Measurements from ENCODE around the gene LY9. TPM values are rescaled to one million over a fixed set of nuclear protein-coding genes. Genes with fewer than 3 reads are reported as not detected.

Gene LY9
- total and polyA plus RNA-seq, 8 donors, result 0.05 to 0.55 (median 0.35) TPM; not detected in 1

- FAIRE-seq (no peak), ATAC-seq (no peak), DNase-seq (no peak)
- no peak for TF ChIP-seq CTCF (IDR thresholded peaks at IDR 0.05)
- Histone ChIP-seq H3K27ac (no peak overlapping the region), H3K9me3 (no peaks in the 10 kb centered on the region), H3K4me3 (no peak overlapping the region), H3K4me1 (no peaks in the 10 kb centered on the region), H3K27me3 (no peaks in the 10 kb centered on the region), H3K36me3 (no peaks in the 10 kb centered on the region)
- 66% methylated on average over 3 of the region's 3 CpGs for WGBS, 2 donors
- intact Hi-C loops (cut with DNase I), result no loop called here
Observed at GRCh38 chr1:160773093-160773492, 22.9 kb upstream of the LY9 start.

- no peaks in the 10 kb centered on the region for H3K27me3 ChIP-seq
- no peak overlapping the region for H3K27ac ChIP-seq
- DNase-seq (no peak), ATAC-seq (no peak), FAIRE-seq (no peak)
- no peaks in the 10 kb centered on the region for H3K4me1 ChIP-seq
- WGBS, 2 donors, result 70 to 75% methylated on average over 2 of the region's 2 CpGs
- H3K4me3 ChIP-seq, result no peak overlapping the region
- H3K9me3 ChIP-seq, result no peaks in the 10 kb centered on the region
- no peaks in the 10 kb centered on the region for H3K36me3 ChIP-seq
- no peak for TF ChIP-seq CTCF (IDR thresholded peaks at IDR 0.05)
- intact Hi-C loops (cut with DNase I), result no loop called here
Observed at GRCh38 chr1:160774886-160775719, 20.9 kb upstream of the LY9 start.

- H3K4me1 ChIP-seq, result peaks cover 4 to 7% (median 6%) of the 10 kb centered on the region in 3 donors
- H3K36me3 ChIP-seq, result no peaks in the 10 kb centered on the region
- no peaks in the 10 kb centered on the region for H3K27me3 ChIP-seq
- H3K27ac ChIP-seq, result no peak overlapping the region
- no peaks in the 10 kb centered on the region for H3K9me3 ChIP-seq
- DNase-seq (no peak), FAIRE-seq (no peak), ATAC-seq (no peak)
- WGBS, 2 donors, result 79 to 95% methylated on average over 1 of the region's 1 CpG
- TF ChIP-seq CTCF (IDR thresholded peaks at IDR 0.05), result no peak
- intact Hi-C loops (cut with DNase I), result no loop called here
- no peak overlapping the region for H3K4me3 ChIP-seq
Observed at GRCh38 chr1:160776178-160776577, 19.8 kb upstream of the LY9 start.

GRCh38 chr1:160777486-160778089, 18.4 kb upstream of the LY9 start:
- WGBS, 2 donors, result 52 to 56% methylated on average over 7 of the region's 7 CpGs
- ATAC-seq (peak; percentile 39 to 65 (median 58)), DNase-seq (peak in 2 of 6 donors; percentile 30 to 45), FAIRE-seq (no peak)
- H3K27ac ChIP-seq, result no peak overlapping the region
- H3K27me3 ChIP-seq, result no peaks in the 10 kb centered on the region
- no peaks in the 10 kb centered on the region for H3K9me3 ChIP-seq
- peak; percentile 29 to 41 (median 38) for TF ChIP-seq CTCF (IDR thresholded peaks at IDR 0.05)
- no peaks in the 10 kb centered on the region for H3K36me3 ChIP-seq
- intact Hi-C loops (cut with DNase I), result no loop called here
- no peak overlapping the region for H3K4me3 ChIP-seq
- H3K4me1 ChIP-seq, result peaks cover 12 to 18% (median 18%) of the 10 kb centered on the region in 3 donors

GRCh38 chr1:160778976-160779375, 17.0 kb upstream of the LY9 start:
- intact Hi-C loops (cut with DNase I), result no loop called here
- WGBS, 2 donors, result 87 to 91% methylated on average over 6 of the region's 6 CpGs
- no peaks in the 10 kb centered on the region for H3K9me3 ChIP-seq
- no peak for DNase-seq
- peaks cover 12 to 19% (median 18%) of the 10 kb centered on the region in 3 donors for H3K4me1 ChIP-seq
- TF ChIP-seq CTCF (IDR thresholded peaks at IDR 0.05), result no peak
- ATAC-seq, result no peak
- FAIRE-seq, result no peak
- no peak overlapping the region for H3K27ac ChIP-seq
- H3K4me3 ChIP-seq, result no peak overlapping the region
- no peaks in the 10 kb centered on the region for H3K27me3 ChIP-seq
- no peaks in the 10 kb centered on the region for H3K36me3 ChIP-seq

Measured in pancreas (tissue), 10 donors.